Smooth muscle cell (in vitro differentiated cells): ENCODE measurements around the gene MYO5C. TPM values are rescaled to one million over a fixed set of nuclear protein-coding genes. Genes with fewer than 3 reads are reported as not detected.

Experiments used
- DNase-seq: peaks from one replicate; lab custom pipeline; 2025; ENCODE audit not compliant: unreplicated experiment; lab: John Stamatoyannopoulos, UW
- H2AFZ ChIP-seq: fragments of 200-600 bp; sonication (generic); 2 replicates; pipeline ENCODE4 v1.6.0; 2016; ENCODE audit warnings: antibody characterized with exemption, low read depth, mild to moderate bottlenecking
- H3F3A ChIP-seq: fragments of 200-600 bp; sonication (generic); 2 replicates; pipeline ENCODE4 v1.6.0; 2017; ENCODE audit warnings: antibody characterized with exemption, low read depth
- H3K27ac ChIP-seq: fragments of 200-600 bp; sonication (generic); 2 replicates; pipeline ENCODE4 v1.5.1; 2016; ENCODE audit warnings: low read depth, mild to moderate bottlenecking
- H3K27me3 ChIP-seq: fragments of 200-600 bp; sonication (generic); 2 replicates; pipeline ENCODE4 v1.6.1; 2016; ENCODE audit warnings: low read depth, mild to moderate bottlenecking
- H3K36me3 ChIP-seq: fragments of 200-600 bp; sonication (generic); 2 replicates; pipeline ENCODE4 v1.5.1; 2016; ENCODE audit warnings: low read depth
- H3K4me1 ChIP-seq: fragments of 200-600 bp; sonication (generic); 2 replicates; pipeline ENCODE4 v1.5.1; 2016; ENCODE audit warnings: low read depth
- H3K4me2 ChIP-seq: fragments of 200-600 bp; sonication (generic); 2 replicates; pipeline ENCODE4 v1.6.0; 2016; ENCODE audit warnings: mild to moderate bottlenecking
- H3K4me3 ChIP-seq: fragments of 200-600 bp; sonication (generic); 2 replicates; pipeline ENCODE4 v1.5.1; 2016; ENCODE audit warnings: mild to moderate bottlenecking
- H3K79me2 ChIP-seq: fragments of 200-600 bp; sonication (generic); 2 replicates; pipeline ENCODE4 v1.6.0; 2016; ENCODE audit warnings: low read depth, mild to moderate bottlenecking
- H3K9ac ChIP-seq: fragments of 200-600 bp; sonication (generic); 2 replicates; pipeline ENCODE4 v1.6.0; 2016; ENCODE audit warnings: low read depth
- H3K9me3 ChIP-seq: fragments of 200-600 bp; sonication (generic); replicated peaks from 2 replicates; pipeline ENCODE4 v1.5.1; 2016; ENCODE audit warnings: low read depth
- H4K20me1 ChIP-seq: fragments of 200-600 bp; sonication (generic); 2 replicates; pipeline ENCODE4 v1.6.0; 2016; ENCODE audit warnings: low read depth
- CTCF ChIP-seq: fragments of 200-600 bp; sonication (generic); IDR thresholded peaks from 2 replicates; pipeline ENCODE4 v1.5.1; 2017; ENCODE audit warnings: borderline replicate concordance, mild to moderate bottlenecking, antibody characterized with exemption; ENCODE audit not compliant: insufficient read depth, poor library complexity, severe bottlenecking
- WGBS: methylation state at CpG from one replicate; pipeline ENCODE4 v1.1.7; 2016; ENCODE audit warnings: low lambda C conversion rate; 5-methylcytosine and 5-hydroxymethylcytosine counted together
- polyA plus RNA-seq: library from polyadenylated mRNA; unstranded; fragments of >200 nt; fragmentation: Nextera tagmentation; extraction: Ambion mirVana; gene quantifications from 2 replicates; pipeline ENCODE4 v1.2.1, GENCODE V29; 2016
- total RNA-seq: library from RNA; depleted of rRNA; stranded (reverse); fragments of >200 nt; gene quantifications from 2 replicates; pipeline ENCODE4 v1.2.3, GENCODE V29; 2014

Gene MYO5C
- total and polyA plus RNA-seq, 2 experiments from 2014 or later: 0.26 to 1.5 TPM

GRCh38 chr15:52263563-52264282, 31.9 kb downstream of the MYO5C start:
- no peaks in the 10 kb centered on the region for H3K27me3 ChIP-seq
- no peaks in the 10 kb centered on the region for H3K79me2 ChIP-seq
- H3F3A ChIP-seq: no peaks in the 10 kb centered on the region
- no peaks in the 10 kb centered on the region for H4K20me1 ChIP-seq
- H3K4me1 ChIP-seq: peaks cover 18% of the 10 kb centered on the region
- H3K36me3 ChIP-seq: no peaks in the 10 kb centered on the region
- no peak overlapping the region for H3K4me2 ChIP-seq
- H3K27ac ChIP-seq: no peak overlapping the region
- H2AFZ ChIP-seq: no peak overlapping the region
- 90% methylated on average over 11 of the region's 11 CpGs for WGBS
- no peak overlapping the region for H3K9ac ChIP-seq
- H3K4me3 ChIP-seq: no peak overlapping the region
- no peak for TF ChIP-seq CTCF
- DNase-seq: no peak
- H3K9me3 ChIP-seq: no peaks in the 10 kb centered on the region

GRCh38 chr15:52262364-52262763, 33.2 kb downstream of the MYO5C start:
- Histone ChIP-seq H3K4me3 (no peak overlapping the region), H3K4me2 (peak overlapping the region; percentile 76), H3K4me1 (peaks cover 25% of the 10 kb centered on the region), H3K36me3 (no peaks in the 10 kb centered on the region), H3K9me3 (no peaks in the 10 kb centered on the region), H3K27ac (peak overlapping the region; percentile 25), H3K79me2 (no peaks in the 10 kb centered on the region), H3K9ac (no peak overlapping the region), H2AFZ (peak overlapping the region; percentile 40), H3F3A (no peaks in the 10 kb centered on the region), H3K27me3 (no peaks in the 10 kb centered on the region), H4K20me1 (no peaks in the 10 kb centered on the region)
- 63% methylated on average over 5 of the region's 5 CpGs for WGBS
- no peak for TF ChIP-seq CTCF
- DNase-seq: no peak

- no peaks in the 10 kb centered on the region for H3K79me2 ChIP-seq
- no peaks in the 10 kb centered on the region for H3F3A ChIP-seq
- TF ChIP-seq CTCF: no peak
- H4K20me1 ChIP-seq: no peaks in the 10 kb centered on the region
- H2AFZ ChIP-seq: no peak overlapping the region
- H3K27me3 ChIP-seq: no peaks in the 10 kb centered on the region
- peak overlapping the region; percentile 33 for H3K9ac ChIP-seq
- H3K4me2 ChIP-seq: peak overlapping the region; percentile 76
- no peak overlapping the region for H3K4me3 ChIP-seq
- H3K9me3 ChIP-seq: no peaks in the 10 kb centered on the region
- H3K27ac ChIP-seq: peak overlapping the region; percentile 25
- peaks cover 32% of the 10 kb centered on the region for H3K4me1 ChIP-seq
- no peak for DNase-seq
- WGBS: 21% methylated on average over 8 of the region's 8 CpGs
- H3K36me3 ChIP-seq: no peaks in the 10 kb centered on the region
Observed at GRCh38 chr15:52261498-52262242, 33.9 kb downstream of the MYO5C start.
